Hepatocyte (in vitro differentiated cells): ENCODE data around the gene ERICH2. TPM values are rescaled to one million over a fixed set of nuclear protein-coding genes. Genes with fewer than 3 reads are reported as not detected.

Experiments
- DNase-seq: peaks from one replicate; pipeline ENCODE4 v3.0.0-alpha.2; 2016; ENCODE audit warnings: low spot score
- H2AFZ ChIP-seq: fragments of 200-600 bp; sonication (generic); 2 replicates; pipeline ENCODE4 v1.6.0; 2016; ENCODE audit warnings: antibody characterized with exemption, mild to moderate bottlenecking
- H3K27ac ChIP-seq: fragments of 200-600 bp; sonication (generic); 2 replicates; pipeline ENCODE4 v1.5.1; 2016; ENCODE audit warnings: mild to moderate bottlenecking
- H3K27me3 ChIP-seq: fragments of 200-600 bp; sonication (generic); 2 replicates; pipeline ENCODE4 v1.6.1; 2016
- H3K36me3 ChIP-seq: fragments of 200-600 bp; sonication (generic); replicated peaks from 2 replicates; pipeline ENCODE4 v1.5.1; 2016; ENCODE audit warnings: low read depth; ENCODE audit not compliant: insufficient read depth
- H3K4me1 ChIP-seq: fragments of 200-600 bp; sonication (generic); 2 replicates; pipeline ENCODE4 v1.5.1; 2016; ENCODE audit warnings: mild to moderate bottlenecking, moderate library complexity; ENCODE audit not compliant: insufficient read depth
- H3K4me2 ChIP-seq: fragments of 200-600 bp; sonication (generic); 2 replicates; pipeline ENCODE4 v1.6.0; 2016
- H3K4me3 ChIP-seq: fragments of 200-600 bp; sonication (generic); 2 replicates; pipeline ENCODE4 v1.5.1; 2016; ENCODE audit warnings: mild to moderate bottlenecking
- H3K79me2 ChIP-seq: fragments of 200-600 bp; sonication (generic); 2 replicates; pipeline ENCODE4 v1.6.0; 2017; ENCODE audit warnings: mild to moderate bottlenecking
- H3K9me2 ChIP-seq: fragments of 200-600 bp; sonication (generic); replicated peaks from 2 replicates; pipeline ENCODE4 v1.6.0; 2017; ENCODE audit warnings: mild to moderate bottlenecking; ENCODE audit not compliant: insufficient read depth
- H3K9me3 ChIP-seq: fragments of 200-600 bp; sonication (generic); 2 replicates; pipeline ENCODE4 v1.5.1; 2016; ENCODE audit warnings: low read depth, mild to moderate bottlenecking
- H4K20me1 ChIP-seq: fragments of 200-600 bp; sonication (generic); 2 replicates; pipeline ENCODE4 v1.6.0; 2016; ENCODE audit warnings: mild to moderate bottlenecking; ENCODE audit not compliant: insufficient read depth, poor library complexity, severe bottlenecking
- EZH2 ChIP-seq: fragments of 200-600 bp; sonication (generic); IDR thresholded peaks from 2 replicates; pipeline ENCODE4 v1.6.1; 2016; ENCODE audit warnings: antibody characterized with exemption, mild to moderate bottlenecking, borderline replicate concordance
- EZH2phosphoT487 ChIP-seq: fragments of 200-600 bp; sonication (generic); IDR thresholded peaks from one replicate; pipeline ENCODE4 v1.6.1; 2018; ENCODE audit warnings: antibody characterized with exemption, mild to moderate bottlenecking, low read depth, moderate library complexity; ENCODE audit not compliant: unreplicated experiment, severe bottlenecking
- WGBS: methylation state at CpG from one replicate; pipeline ENCODE4 v1.1.6; 2016; ENCODE audit warnings: low lambda C conversion rate; ENCODE audit errors: missing lambda C conversion rate; 5-methylcytosine and 5-hydroxymethylcytosine counted together
- polyA plus RNA-seq: library from polyadenylated mRNA; unstranded; fragments of >200 nt; fragmentation: Nextera tagmentation; extraction: Ambion mirVana; gene quantifications from 2 replicates; pipeline ENCODE4 v1.2.1, GENCODE V29; 2016
- total RNA-seq: library from RNA; depleted of rRNA; stranded (reverse); fragments of >200 nt; gene quantifications from 2 replicates; pipeline ENCODE4 v1.2.3, GENCODE V29; 2014
- TF ChIP-seq, protein P1 (sequence below): fragments of 200-600 bp; sonication (generic); IDR thresholded peaks from 2 replicates; pipeline ENCODE4 v1.5.1; 2016; ENCODE audit warnings: antibody characterized with exemption, mild to moderate bottlenecking; ENCODE audit not compliant: poor library complexity

Gene ERICH2
- total and polyA plus RNA-seq, 2 experiments from 2014 or later: 1.9 TPM; not detected in 1

DNA sequence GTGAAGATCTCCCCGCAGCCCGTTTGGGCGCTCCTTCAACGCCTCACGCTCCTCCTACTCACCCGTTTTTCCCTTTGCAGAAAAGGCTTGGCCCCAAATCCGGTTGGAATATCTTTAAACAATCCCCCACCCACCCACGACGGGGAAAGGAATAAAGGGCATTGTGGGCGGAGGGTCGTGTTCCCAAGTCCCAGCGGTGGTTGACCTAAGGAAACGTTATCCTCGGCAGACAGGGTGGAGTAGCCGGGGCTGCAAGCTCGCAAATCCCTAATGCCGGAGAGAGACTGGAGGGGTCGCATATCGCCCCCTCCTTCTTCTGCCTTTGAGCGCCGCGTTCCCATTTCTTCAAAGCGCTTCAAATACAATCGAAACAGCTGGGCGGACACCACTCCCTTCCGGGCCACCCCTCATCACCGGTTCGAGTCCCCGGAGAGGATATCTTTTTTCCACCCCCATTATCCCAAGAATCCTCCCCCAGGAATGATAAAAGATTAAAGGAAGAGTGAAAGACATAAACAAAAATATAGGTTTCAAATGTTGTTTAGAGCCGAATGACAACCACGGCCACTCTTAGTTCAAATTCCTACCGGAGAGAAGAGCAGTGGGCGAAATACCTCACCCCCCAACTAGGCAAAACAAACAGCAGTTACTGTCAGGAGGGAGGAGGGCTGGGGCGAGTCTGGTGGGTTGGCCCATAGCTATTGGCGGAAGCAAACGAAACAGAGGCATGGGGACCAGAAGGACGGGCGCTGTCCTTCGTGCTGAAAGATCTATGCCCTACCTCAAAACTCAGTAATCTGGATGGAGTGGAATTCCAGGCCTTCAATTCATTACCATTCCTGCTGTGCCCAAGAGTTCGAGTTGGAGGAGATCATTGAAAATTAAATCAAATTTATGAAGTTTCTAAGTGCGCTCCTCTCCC, 43.7 kb downstream of the ERICH2 start:
- Histone ChIP-seq H3K4me3 (no peak overlapping the region), H3K4me1 (peaks cover 28% of the 10 kb centered on the region), H3K9me3 (no peaks in the 10 kb centered on the region), H3K27ac (no peak overlapping the region), H4K20me1 (no peaks in the 10 kb centered on the region), H3K36me3 (no peaks in the 10 kb centered on the region), H3K4me2 (peak overlapping the region; percentile 70), H3K27me3 (peaks cover 52% of the 10 kb centered on the region), H3K9me2 (no peaks in the 10 kb centered on the region), H3K79me2 (no peaks in the 10 kb centered on the region), H2AFZ (no peak overlapping the region)
- DNase-seq: peak; percentile 86
- TF ChIP-seq EZH2phosphoT487 (no peak), EZH2 (peak; percentile 40)
- WGBS: 4% methylated on average over 41 of the region's 41 CpGs

DNA sequence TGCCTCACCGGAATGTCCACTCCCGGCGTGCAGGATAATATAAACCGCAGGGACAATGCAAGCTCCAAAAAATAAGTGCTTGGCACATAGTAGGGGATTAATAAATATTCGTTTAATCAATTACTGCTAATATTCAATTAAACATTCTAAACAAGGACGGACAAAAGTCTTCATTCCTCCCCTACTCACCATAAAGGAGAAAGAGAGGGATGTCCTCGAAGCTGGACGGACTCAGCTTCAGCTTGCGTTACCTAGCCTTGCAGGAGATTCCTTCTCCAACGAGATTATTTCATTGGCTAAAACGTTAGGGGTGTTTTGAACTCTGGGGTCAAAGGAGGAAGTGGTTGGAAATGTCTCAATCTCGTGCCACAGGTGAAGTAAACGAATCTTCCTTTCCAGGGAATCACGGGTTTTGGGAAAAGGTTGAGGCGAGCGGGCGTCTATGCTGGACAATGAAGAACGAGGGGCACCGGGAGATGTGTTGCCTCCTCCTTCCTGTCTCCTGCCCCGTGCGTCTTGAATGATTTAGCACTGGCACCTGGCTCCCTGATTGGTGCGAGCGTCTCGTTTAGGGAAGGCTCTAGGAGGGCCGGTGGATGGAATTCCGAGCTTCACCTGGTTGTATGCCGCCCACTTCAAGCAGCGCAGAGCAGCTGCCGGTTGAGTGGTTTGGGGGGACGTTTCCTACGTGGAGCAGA, 44.5 kb downstream of the ERICH2 start:
- Histone ChIP-seq H3K4me1 (peaks cover 28% of the 10 kb centered on the region), H3K4me2 (no peak overlapping the region), H3K4me3 (no peak overlapping the region), H3K36me3 (no peaks in the 10 kb centered on the region), H3K79me2 (no peaks in the 10 kb centered on the region), H3K27me3 (peaks cover 60% of the 10 kb centered on the region), H2AFZ (no peak overlapping the region), H3K9me3 (no peaks in the 10 kb centered on the region), H4K20me1 (no peaks in the 10 kb centered on the region), H3K9me2 (no peaks in the 10 kb centered on the region), H3K27ac (no peak overlapping the region)
- TF ChIP-seq EZH2phosphoT487 (peak; percentile 52), EZH2 (no peak)
- TF ChIP-seq, protein P1, sequence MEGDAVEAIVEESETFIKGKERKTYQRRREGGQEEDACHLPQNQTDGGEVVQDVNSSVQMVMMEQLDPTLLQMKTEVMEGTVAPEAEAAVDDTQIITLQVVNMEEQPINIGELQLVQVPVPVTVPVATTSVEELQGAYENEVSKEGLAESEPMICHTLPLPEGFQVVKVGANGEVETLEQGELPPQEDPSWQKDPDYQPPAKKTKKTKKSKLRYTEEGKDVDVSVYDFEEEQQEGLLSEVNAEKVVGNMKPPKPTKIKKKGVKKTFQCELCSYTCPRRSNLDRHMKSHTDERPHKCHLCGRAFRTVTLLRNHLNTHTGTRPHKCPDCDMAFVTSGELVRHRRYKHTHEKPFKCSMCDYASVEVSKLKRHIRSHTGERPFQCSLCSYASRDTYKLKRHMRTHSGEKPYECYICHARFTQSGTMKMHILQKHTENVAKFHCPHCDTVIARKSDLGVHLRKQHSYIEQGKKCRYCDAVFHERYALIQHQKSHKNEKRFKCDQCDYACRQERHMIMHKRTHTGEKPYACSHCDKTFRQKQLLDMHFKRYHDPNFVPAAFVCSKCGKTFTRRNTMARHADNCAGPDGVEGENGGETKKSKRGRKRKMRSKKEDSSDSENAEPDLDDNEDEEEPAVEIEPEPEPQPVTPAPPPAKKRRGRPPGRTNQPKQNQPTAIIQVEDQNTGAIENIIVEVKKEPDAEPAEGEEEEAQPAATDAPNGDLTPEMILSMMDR: no peak
- DNase-seq: no peak
- WGBS: 16% methylated on average over 31 of the region's 31 CpGs

DNA sequence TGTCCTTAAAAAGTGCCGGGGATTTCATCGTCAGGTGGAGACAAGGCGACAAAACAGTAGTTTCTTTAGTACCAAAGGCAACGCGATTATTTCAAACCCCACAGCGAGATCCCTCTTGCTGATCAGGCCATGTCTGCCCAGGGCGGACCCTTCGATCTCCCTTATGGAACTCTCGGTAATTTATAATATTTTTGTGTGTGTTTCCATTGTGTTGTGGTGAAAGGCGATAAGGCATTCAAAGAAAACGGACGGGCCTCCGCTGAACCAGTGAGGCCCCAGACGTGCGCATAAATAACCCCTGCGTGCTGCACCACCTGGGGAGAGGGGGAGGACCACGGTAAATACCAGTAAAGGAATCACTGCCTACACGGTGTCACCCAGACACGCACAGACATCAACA, 45.1 kb downstream of the ERICH2 start:
- no peaks in the 10 kb centered on the region for H3K9me3 ChIP-seq
- no peaks in the 10 kb centered on the region for H4K20me1 ChIP-seq
- no peak overlapping the region for H2AFZ ChIP-seq
- H3K27ac ChIP-seq: no peak overlapping the region
- no peak for TF ChIP-seq EZH2
- no peak for TF ChIP-seq EZH2phosphoT487
- TF ChIP-seq, protein P1: no peak
- no peaks in the 10 kb centered on the region for H3K36me3 ChIP-seq
- no peak overlapping the region for H3K4me3 ChIP-seq
- DNase-seq: no peak
- WGBS: 8% methylated on average over 19 of the region's 19 CpGs
- H3K9me2 ChIP-seq: no peaks in the 10 kb centered on the region
- H3K79me2 ChIP-seq: no peaks in the 10 kb centered on the region
- H3K4me1 ChIP-seq: peaks cover 28% of the 10 kb centered on the region
- peak overlapping the region; percentile 90 for H3K4me2 ChIP-seq
- H3K27me3 ChIP-seq: peaks cover 66% of the 10 kb centered on the region
